ENCODE measurements around the gene TTLL5.

- TF ChIP-seq EP300 (IDR thresholded peaks at IDR 0.05; ENCODE audit: borderline replicate concordance in 1 of 2, control insufficient read depth in 1 of 2, low read depth in 2 of 2, low read length in 2 of 2) (no peak), ZSCAN29 (IDR thresholded peaks at IDR 0.05) (no peak), FOXM1 (IDR thresholded peaks at IDR 0.05; ENCODE audit: low read depth, low read length) (no peak), POLR2A (IDR thresholded peaks at IDR 0.05; ENCODE audit: low read depth, low read length) (no peak), ZZZ3 (IDR thresholded peaks at IDR 0.05; ENCODE audit: control insufficient read depth, insufficient read length, low read depth) (no peak), SMAD1 (IDR thresholded peaks at IDR 0.05; ENCODE audit: low read depth, partially characterized antibody) (no peak), POU2F2 (IDR thresholded peaks at IDR 0.05; ENCODE audit: borderline replicate concordance, low read depth, low read length) (no peak), RCOR1 (conservative IDR thresholded peaks at IDR 0.05; ENCODE audit: low read depth, low read length) (no peak)
These were observed 96.8 kb downstream of the TTLL5 start for GRCh38 chr14:75757644-75758402.
